Measurements from ENCODE around the gene CHCHD1.
"Not testable (repeated sequence)": the region's sequence is repeated elsewhere in the genome, so short reads cannot be mapped to it uniquely, and the experiment has no call there.

CHCHD1 gene

GRCh38 chr10:73814896-73815718 is 33.3 kb downstream of the CHCHD1 start:
- no peak for DNase-seq

GRCh38 chr10:73815719-73816030 is 33.8 kb downstream of the CHCHD1 start:
- DNase-seq, result no peak

DNA sequence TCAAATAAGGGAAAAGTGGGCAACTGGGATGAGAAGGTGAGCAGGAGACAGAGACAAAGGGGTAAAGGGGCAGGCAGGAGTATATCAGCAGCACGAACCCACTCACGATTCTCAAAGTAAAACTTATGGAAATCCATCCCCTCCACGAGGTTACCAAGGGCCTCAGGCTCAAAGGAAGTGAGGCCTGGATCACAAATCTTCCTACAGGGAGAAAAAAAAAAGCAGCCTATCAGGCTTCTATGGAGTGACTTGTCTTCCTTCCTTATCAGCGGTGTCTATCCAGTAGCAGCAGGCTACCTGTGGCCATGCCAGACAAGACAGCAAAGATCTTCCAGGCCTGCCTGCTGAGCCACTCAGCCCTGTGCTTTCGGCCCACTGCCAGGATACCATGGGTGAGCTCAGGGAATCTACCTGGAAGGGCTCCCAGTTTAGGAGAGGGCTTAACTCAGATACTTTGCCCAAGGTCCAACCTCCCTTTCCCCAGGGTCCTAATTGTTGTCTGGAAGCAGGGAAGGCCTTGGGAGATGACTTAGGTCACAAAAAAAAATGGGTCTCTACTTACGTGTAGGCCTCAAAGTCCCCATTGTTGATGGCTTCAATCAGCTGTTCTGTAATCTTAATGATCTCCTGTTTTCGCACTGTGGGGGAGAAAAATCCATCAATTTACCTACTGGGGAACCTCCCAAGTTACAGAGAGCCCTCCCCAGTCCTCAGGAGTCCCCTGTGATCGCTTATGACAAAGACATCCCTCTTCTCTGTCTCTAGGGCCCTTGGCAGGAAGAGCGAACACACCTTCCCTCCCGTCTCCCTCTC is 35.3 kb downstream of the CHCHD1 start:
- DNase-seq, result no peak

- DNase-seq, result no peak
Observed at GRCh38 chr10:73817826-73818225, 36.0 kb downstream of the CHCHD1 start.

- no peak for DNase-seq
Observed at GRCh38 chr10:73818402-73818801, 36.6 kb downstream of the CHCHD1 start.

DNA sequence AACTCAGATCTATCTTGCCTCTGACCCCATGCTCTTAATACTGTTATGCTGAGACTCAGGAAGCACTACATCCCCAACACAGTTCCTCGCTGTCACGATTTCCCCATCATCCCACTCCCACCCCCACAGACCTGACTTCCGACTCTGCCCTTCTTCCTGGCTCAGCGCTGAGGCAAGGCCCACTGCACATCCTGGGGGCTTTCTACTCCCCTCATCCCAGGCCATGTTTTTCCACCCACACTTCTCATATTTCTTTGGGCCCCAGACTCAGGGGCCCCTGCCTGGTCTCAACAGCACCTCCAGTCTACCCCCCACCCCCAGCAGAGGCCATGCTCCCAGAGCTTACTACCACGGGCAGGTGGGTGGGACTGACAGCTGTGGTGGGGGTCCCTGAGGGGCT is 37.2 kb downstream of the CHCHD1 start:
- no peak for DNase-seq

GRCh38 chr10:73819513-73820093 is 37.8 kb downstream of the CHCHD1 start:
- no peak for DNase-seq

GRCh38 chr10:73823391-73823790 is 41.5 kb downstream of the CHCHD1 start:
- DNase-seq, result no peak

- no peak for DNase-seq
Observed at GRCh38 chr10:73824146-73824725, 42.4 kb downstream of the CHCHD1 start.

DNA sequence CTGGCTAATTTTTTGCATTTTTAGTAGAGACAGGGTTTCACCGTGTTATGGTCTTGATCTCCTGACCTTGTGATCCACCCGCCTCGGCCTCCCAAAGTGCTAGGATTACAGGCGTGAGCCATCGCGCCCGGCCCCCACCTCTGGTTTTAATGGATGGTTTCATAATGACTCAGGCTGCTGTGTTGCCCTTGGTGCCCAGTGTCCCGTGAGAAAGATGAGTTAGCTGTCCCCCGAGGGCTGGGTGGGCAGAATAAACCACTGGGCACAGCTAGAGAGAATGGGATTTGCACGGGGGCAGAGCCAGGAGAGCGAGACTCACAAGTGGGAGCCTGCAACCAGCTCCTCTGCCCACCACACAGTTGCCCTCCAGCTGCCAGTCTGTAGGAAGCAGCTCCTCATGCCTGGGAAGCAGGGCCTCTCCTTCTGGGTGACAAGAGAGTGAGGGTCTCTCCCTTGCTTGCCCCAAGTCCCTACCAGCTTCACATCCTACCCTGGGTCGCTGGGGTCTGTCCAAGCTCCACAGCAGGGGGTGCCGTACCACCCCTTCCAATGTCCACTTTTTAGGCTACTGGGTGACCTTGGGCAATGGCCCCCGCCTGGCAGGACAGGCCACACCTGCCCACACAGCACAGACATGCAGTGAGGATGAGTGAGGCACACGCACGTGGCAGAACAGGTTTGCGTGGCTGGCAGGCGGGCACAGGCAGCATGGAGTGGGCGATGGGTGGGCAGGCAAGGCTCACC is 45.7 kb downstream of the CHCHD1 start:
- DNase-seq, result no peak

DNA sequence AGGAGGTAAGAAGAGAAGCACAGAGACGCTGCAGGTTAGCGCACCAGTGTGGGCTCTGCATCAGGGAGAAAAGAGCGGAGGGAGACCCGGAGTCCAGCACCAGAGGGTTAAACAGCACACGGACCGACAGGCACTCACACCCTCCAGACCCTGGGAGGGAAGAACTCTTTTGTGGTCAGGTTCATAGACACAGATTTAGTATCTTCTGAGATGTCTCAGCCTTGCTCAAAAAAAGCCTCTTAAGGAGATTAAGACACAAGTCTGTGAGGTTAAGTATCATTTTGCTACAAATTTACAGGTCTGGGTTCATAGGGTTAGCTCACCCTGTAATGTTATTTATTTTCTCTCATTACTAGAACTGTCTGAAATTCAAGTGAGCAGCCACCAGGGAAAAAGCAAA is 46.3 kb downstream of the CHCHD1 start:
- no peak for DNase-seq

GRCh38 chr10:73829090-73829489 is 47.2 kb downstream of the CHCHD1 start:
- not testable (repeated sequence) for DNase-seq
